Stimulated activated naive B cell treated with anti-CD40 and anti-IgM and Interleukin-4, amounts not matched to agents 10 μg/mL and 1 μg/mL and 100 μg/mL, for 72 hours (primary cell): ENCODE results near the gene SIT1.
"Not testable (repeated sequence)": the region's sequence is repeated elsewhere in the genome, so short reads cannot be mapped to it uniquely, and the experiment has no call there.

ENCODE experiments used
- ATAC-seq, 2 donors: fragments of 150-1000 bp; cut with Tn5 transposase; replicated peaks; 2 replicates each; pipeline ENCODE4 v1.10.0; 2021; ENCODE audit warnings: moderate library complexity in 1 of 2
- DNase-seq: peaks from one replicate; pipeline ENCODE4 v3.0.0; 2021
- H3K27ac Mint-ChIP-seq: one replicate; pipeline ENCODE4 v1.8.0; 2022; ENCODE audit warnings: mild to moderate bottlenecking, mixed read lengths
- H3K27me3 Mint-ChIP-seq, 2 donors: one replicate each; pipeline ENCODE4 v1.8.0; 2022; ENCODE audit warnings: mixed read lengths in 2 of 2
- H3K36me3 Mint-ChIP-seq, 2 donors: one replicate each; pipeline ENCODE4 v1.8.0; 2022; ENCODE audit warnings: mixed read lengths in 2 of 2, mild to moderate bottlenecking in 1 of 2
- H3K4me1 Mint-ChIP-seq, 2 donors: one replicate each; pipeline ENCODE4 v1.8.0; 2022; ENCODE audit warnings: mixed read lengths in 2 of 2, mild to moderate bottlenecking in 1 of 2
- H3K4me3 Mint-ChIP-seq, 2 donors: one replicate each; pipeline ENCODE4 v1.8.0; 2022; ENCODE audit warnings: mild to moderate bottlenecking in 2 of 2, mixed read lengths in 2 of 2, moderate library complexity in 1 of 2
- H3K9me3 Mint-ChIP-seq, 2 donors: one replicate each; pipeline ENCODE4 v1.8.0; 2022; ENCODE audit warnings: mixed read lengths in 2 of 2, mild to moderate bottlenecking in 1 of 2

The SIT1 gene

GRCh38 chr9:35658968-35659220 is 8.2 kb upstream of the SIT1 start:
- H3K9me3 Mint-ChIP-seq: peaks cover 0 to 2% of the 10 kb centered on the region in 2 donors
- H3K36me3 Mint-ChIP-seq: peaks cover 24 to 37% of the 10 kb centered on the region in 2 donors

GRCh38 chr9:35658137-35658967 is 7.6 kb upstream of the SIT1 start, which contains the start of gene CCDC107:
TSS of gene CCDC107 (plus strand) at chr9:35658292. CDS start at chr9:35658380, 88 bp downstream.
- Mint-ChIP-seq H3K36me3 (peaks cover 24 to 37% of the 10 kb centered on the region in 2 donors), H3K9me3 (peaks cover 0 to 2% of the 10 kb centered on the region in 2 donors), H3K4me1 (peaks cover 54 to 69% of the 10 kb centered on the region in 2 donors), H3K27me3 (peaks cover 5% of the 10 kb centered on the region in 2 donors), H3K27ac (peak within 1 kb of the TSS; percentile 99), H3K4me3 (peak within 1 kb of the TSS; percentile 93 to 95)
- ATAC-seq (peak; percentile 72 to 73), DNase-seq (peak; percentile 84)

More at GRCh38 chr9:35658968-35659220, 8.2 kb upstream of the SIT1 start:
- Mint-ChIP-seq H3K27me3 (peaks cover 5% of the 10 kb centered on the region in 2 donors), H3K27ac (peak overlapping the region; percentile 99), H3K4me1 (peaks cover 54 to 69% of the 10 kb centered on the region in 2 donors), H3K4me3 (peak overlapping the region; percentile 93 to 95)
- ATAC-seq (peak; percentile 2 to 6), DNase-seq (no peak)

GRCh38 chr9:35657546-35658136 is 6.9 kb upstream of the SIT1 start, which contains the start of gene RMRP:
TSS of gene RMRP (minus strand) at chr9:35658019.
- peak; percentile 94 for DNase-seq
- H3K27ac Mint-ChIP-seq: peak within 1 kb of the TSS; percentile 99
- H3K4me3 Mint-ChIP-seq: peak within 1 kb of the TSS; percentile 93 to 95
- ATAC-seq: peak; percentile 91
- peaks cover 5% of the 10 kb centered on the region in 2 donors for H3K27me3 Mint-ChIP-seq
- peaks cover 0 to 2% of the 10 kb centered on the region in 2 donors for H3K9me3 Mint-ChIP-seq
- peaks cover 50 to 66% of the 10 kb centered on the region in 2 donors for H3K4me1 Mint-ChIP-seq
- peaks cover 24 to 35% of the 10 kb centered on the region in 2 donors for H3K36me3 Mint-ChIP-seq

- peaks cover 0 to 2% of the 10 kb centered on the region in 2 donors for H3K9me3 Mint-ChIP-seq
- ATAC-seq (no peak), DNase-seq (no peak)
- peak overlapping the region; percentile 99 for H3K27ac Mint-ChIP-seq
- H3K4me3 Mint-ChIP-seq: peak overlapping the region; percentile 93 to 95
- peaks cover 5% of the 10 kb centered on the region in 2 donors for H3K27me3 Mint-ChIP-seq
- H3K36me3 Mint-ChIP-seq: peaks cover 22 to 30% of the 10 kb centered on the region in 2 donors
- H3K4me1 Mint-ChIP-seq: peaks cover 44 to 62% of the 10 kb centered on the region in 2 donors
Measured at GRCh38 chr9:35656831-35657545, 6.3 kb upstream of the SIT1 start.

- H3K4me3 Mint-ChIP-seq: no peak overlapping the region
- H3K27me3 Mint-ChIP-seq: peaks cover 5% of the 10 kb centered on the region in 2 donors
- H3K4me1 Mint-ChIP-seq: peaks cover 40 to 63% of the 10 kb centered on the region in 2 donors
- peaks cover 0 to 2% of the 10 kb centered on the region in 2 donors for H3K9me3 Mint-ChIP-seq
- peak overlapping the region; percentile 99 for H3K27ac Mint-ChIP-seq
- DNase-seq (no peak), ATAC-seq (no peak)
- H3K36me3 Mint-ChIP-seq: peaks cover 22 to 27% of the 10 kb centered on the region in 2 donors
Measured at GRCh38 chr9:35656348-35656747, 5.6 kb upstream of the SIT1 start.

- no peak for DNase-seq
- no peak overlapping the region for H3K4me3 Mint-ChIP-seq
- H3K36me3 Mint-ChIP-seq: peaks cover 4 to 6% of the 10 kb centered on the region in 2 donors
- H3K4me1 Mint-ChIP-seq: peaks cover 44 to 64% of the 10 kb centered on the region in 2 donors
- H3K27ac Mint-ChIP-seq: no peak overlapping the region
- no peak for ATAC-seq
- peaks cover 5% of the 10 kb centered on the region in 2 donors for H3K27me3 Mint-ChIP-seq
- H3K9me3 Mint-ChIP-seq: peaks cover 0 to 2% of the 10 kb centered on the region in 2 donors
Measured at GRCh38 chr9:35653611-35654010, 2.9 kb upstream of the SIT1 start.

- Mint-ChIP-seq H3K9me3 (peaks cover 0 to under 1% of the 10 kb centered on the region in 2 donors), H3K27ac (no peak overlapping the region), H3K27me3 (peaks cover 2% of the 10 kb centered on the region in 2 donors), H3K36me3 (peaks cover 2 to 4% of the 10 kb centered on the region in 2 donors), H3K4me1 (peaks cover 49 to 69% of the 10 kb centered on the region in 2 donors), H3K4me3 (no peak overlapping the region)
- DNase-seq (no peak), ATAC-seq (no peak)
Measured at GRCh38 chr9:35652829-35653209, 2.1 kb upstream of the SIT1 start.

GRCh38 chr9:35651956-35652828 is 1.5 kb upstream of the SIT1 start:
- Mint-ChIP-seq H3K27me3 (no peaks in the 10 kb centered on the region), H3K4me3 (no peak overlapping the region), H3K4me1 (peaks cover 48 to 69% of the 10 kb centered on the region in 2 donors), H3K27ac (no peak overlapping the region), H3K36me3 (no peaks in the 10 kb centered on the region), H3K9me3 (no peaks in the 10 kb centered on the region)
- ATAC-seq: no peak
- DNase-seq: no peak

GRCh38 chr9:35649431-35650340 is 1.0 kb downstream of the SIT1 start:
- H3K9me3 Mint-ChIP-seq: no peaks in the 10 kb centered on the region
- peaks cover 1 to 5% of the 10 kb centered on the region in 2 donors for H3K36me3 Mint-ChIP-seq
- no peak for DNase-seq
- no peak for ATAC-seq
- no peaks in the 10 kb centered on the region for H3K27me3 Mint-ChIP-seq
- H3K4me1 Mint-ChIP-seq: peaks cover 41 to 75% of the 10 kb centered on the region in 2 donors
- H3K4me3 Mint-ChIP-seq: peak overlapping the region; percentile 51 to 82
- H3K27ac Mint-ChIP-seq: peak overlapping the region; percentile 87

GRCh38 chr9:35646533-35647265 is 4.0 kb downstream of the SIT1 start:
- Mint-ChIP-seq H3K4me3 (peak overlapping the region; percentile 87 to 100), H3K4me1 (peaks cover 60 to 93% of the 10 kb centered on the region in 2 donors), H3K36me3 (peaks cover 9 to 10% of the 10 kb centered on the region in 2 donors), H3K27me3 (no peaks in the 10 kb centered on the region), H3K9me3 (peaks cover 0 to 1% of the 10 kb centered on the region in 2 donors), H3K27ac (peak overlapping the region; percentile 91)
- DNase-seq (peak; percentile 88), ATAC-seq (peak; percentile 82 to 84)

- peaks cover 62 to 93% of the 10 kb centered on the region in 2 donors for H3K4me1 Mint-ChIP-seq
- peak overlapping the region; percentile 91 for H3K27ac Mint-ChIP-seq
- H3K4me3 Mint-ChIP-seq: peak overlapping the region; percentile 87 to 100
- ATAC-seq (no peak), DNase-seq (no peak)
- H3K36me3 Mint-ChIP-seq: peaks cover 10% of the 10 kb centered on the region in 2 donors
- H3K27me3 Mint-ChIP-seq: no peaks in the 10 kb centered on the region
- H3K9me3 Mint-ChIP-seq: peaks cover 0 to 1% of the 10 kb centered on the region in 2 donors
Measured at GRCh38 chr9:35646153-35646532, 4.6 kb downstream of the SIT1 start.

- DNase-seq: not testable (repeated sequence)
- Mint-ChIP-seq H3K4me1 (peaks cover 62 to 93% of the 10 kb centered on the region in 2 donors), H3K36me3 (peaks cover 14% of the 10 kb centered on the region in 2 donors)
Measured at GRCh38 chr9:35645736-35646135, 5.0 kb downstream of the SIT1 start.

More at GRCh38 chr9:35645736-35646135, 5.0 kb downstream of the SIT1 start:
- Mint-ChIP-seq H3K27ac (peak overlapping the region; percentile 91), H3K4me3 (peak overlapping the region; percentile 87 to 100)
- H3K9me3 Mint-ChIP-seq, ATAC-seq, H3K27me3 Mint-ChIP-seq: not testable (repeated sequence)
